Measurements from ENCODE around the gene ARHGAP12.

Gene ARHGAP12

DNA sequence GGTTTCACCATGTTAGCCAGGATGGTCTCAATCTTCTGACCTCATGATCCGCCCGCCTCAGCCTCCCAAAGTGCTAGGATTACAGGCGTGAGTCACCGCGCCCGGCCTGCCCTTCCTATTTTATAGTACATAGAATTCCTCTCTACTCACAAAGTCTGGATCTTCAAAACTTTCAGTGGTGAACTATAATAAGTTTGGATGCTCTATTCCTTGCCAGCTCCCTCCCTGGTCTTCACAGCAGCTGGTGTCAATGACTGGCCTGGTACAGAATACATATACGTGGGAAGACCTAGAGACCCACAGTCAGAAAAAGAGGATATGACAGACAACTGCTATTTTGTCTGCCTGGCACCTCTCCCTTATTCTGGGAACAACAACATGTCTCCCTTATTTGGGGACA is 40.8 kb downstream of the ARHGAP12 start:
- TF ChIP-seq, protein P1, sequence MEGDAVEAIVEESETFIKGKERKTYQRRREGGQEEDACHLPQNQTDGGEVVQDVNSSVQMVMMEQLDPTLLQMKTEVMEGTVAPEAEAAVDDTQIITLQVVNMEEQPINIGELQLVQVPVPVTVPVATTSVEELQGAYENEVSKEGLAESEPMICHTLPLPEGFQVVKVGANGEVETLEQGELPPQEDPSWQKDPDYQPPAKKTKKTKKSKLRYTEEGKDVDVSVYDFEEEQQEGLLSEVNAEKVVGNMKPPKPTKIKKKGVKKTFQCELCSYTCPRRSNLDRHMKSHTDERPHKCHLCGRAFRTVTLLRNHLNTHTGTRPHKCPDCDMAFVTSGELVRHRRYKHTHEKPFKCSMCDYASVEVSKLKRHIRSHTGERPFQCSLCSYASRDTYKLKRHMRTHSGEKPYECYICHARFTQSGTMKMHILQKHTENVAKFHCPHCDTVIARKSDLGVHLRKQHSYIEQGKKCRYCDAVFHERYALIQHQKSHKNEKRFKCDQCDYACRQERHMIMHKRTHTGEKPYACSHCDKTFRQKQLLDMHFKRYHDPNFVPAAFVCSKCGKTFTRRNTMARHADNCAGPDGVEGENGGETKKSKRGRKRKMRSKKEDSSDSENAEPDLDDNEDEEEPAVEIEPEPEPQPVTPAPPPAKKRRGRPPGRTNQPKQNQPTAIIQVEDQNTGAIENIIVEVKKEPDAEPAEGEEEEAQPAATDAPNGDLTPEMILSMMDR (IDR thresholded peaks at IDR 0.05; ENCODE audit: low read depth, low read length) = no peak
- Histone ChIP-seq H3K36me3 (no peaks in the 10 kb centered on the region), H3K27ac (no peak overlapping the region), H3K27me3 (ENCODE audit: insufficient read depth, low read depth, severe bottlenecking) (no peaks in the 10 kb centered on the region), H3K4me3 (ENCODE audit: low read depth, low read length) (no peak overlapping the region), H3K9me3 (ENCODE audit: severe bottlenecking) (no peaks in the 10 kb centered on the region)
- DNase-seq = no peak

DNA sequence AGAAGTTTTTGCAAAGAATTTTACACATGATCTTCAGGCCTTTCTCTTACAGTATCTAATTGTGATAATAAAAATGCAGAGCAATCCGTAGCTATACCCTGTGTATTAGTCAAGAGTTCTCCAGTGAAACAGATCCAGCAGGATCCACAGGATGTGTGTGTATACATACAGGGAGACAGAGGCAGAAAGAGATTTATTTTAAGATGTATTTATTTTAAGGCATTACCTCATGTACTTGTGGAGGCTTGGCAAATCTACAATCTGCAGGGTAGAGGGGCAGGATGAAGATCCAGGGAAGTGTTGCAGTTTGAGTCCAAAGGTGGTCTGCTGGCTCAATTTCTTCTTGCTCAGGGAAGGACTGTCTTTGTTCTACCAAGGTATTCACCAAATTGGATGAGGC is 41.7 kb downstream of the ARHGAP12 start:
- Histone ChIP-seq H3K36me3 (no peaks in the 10 kb centered on the region), H3K4me3 (ENCODE audit: low read depth, low read length) (no peak overlapping the region), H3K27ac (no peak overlapping the region), H3K9me3 (ENCODE audit: severe bottlenecking) (no peaks in the 10 kb centered on the region), H3K27me3 (ENCODE audit: insufficient read depth, low read depth, severe bottlenecking) (no peaks in the 10 kb centered on the region)
- no peak for DNase-seq
- TF ChIP-seq, protein P1 (IDR thresholded peaks at IDR 0.05; ENCODE audit: low read depth, low read length) = no peak

DNA sequence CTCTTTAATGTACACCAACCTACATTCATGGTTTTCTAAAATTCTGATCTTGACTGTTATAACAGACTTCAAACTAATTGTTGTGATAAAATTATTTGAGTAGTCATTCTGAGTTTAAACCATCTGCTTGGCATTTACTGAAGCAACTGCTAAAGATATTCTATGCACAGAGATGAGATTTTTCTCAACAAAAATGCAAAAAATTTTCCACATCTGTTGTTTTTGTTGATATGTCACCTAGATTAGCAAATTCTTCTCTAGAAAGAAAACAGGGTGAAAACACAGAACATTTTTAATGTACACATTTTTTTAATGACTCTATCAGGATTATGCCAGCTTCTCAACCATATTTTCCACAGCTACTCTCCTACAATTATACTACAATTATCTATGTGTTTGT is 42.7 kb downstream of the ARHGAP12 start:
- no peaks in the 10 kb centered on the region for H3K9me3 ChIP-seq (ENCODE audit: severe bottlenecking)
- no peaks in the 10 kb centered on the region for H3K36me3 ChIP-seq
- TF ChIP-seq, protein P1 (IDR thresholded peaks at IDR 0.05; ENCODE audit: low read depth, low read length) = no peak
- H3K27ac ChIP-seq = no peak overlapping the region
- no peaks in the 10 kb centered on the region for H3K27me3 ChIP-seq (ENCODE audit: insufficient read depth, low read depth, severe bottlenecking)
- no peak for DNase-seq
- no peak overlapping the region for H3K4me3 ChIP-seq (ENCODE audit: low read depth, low read length)

DNA sequence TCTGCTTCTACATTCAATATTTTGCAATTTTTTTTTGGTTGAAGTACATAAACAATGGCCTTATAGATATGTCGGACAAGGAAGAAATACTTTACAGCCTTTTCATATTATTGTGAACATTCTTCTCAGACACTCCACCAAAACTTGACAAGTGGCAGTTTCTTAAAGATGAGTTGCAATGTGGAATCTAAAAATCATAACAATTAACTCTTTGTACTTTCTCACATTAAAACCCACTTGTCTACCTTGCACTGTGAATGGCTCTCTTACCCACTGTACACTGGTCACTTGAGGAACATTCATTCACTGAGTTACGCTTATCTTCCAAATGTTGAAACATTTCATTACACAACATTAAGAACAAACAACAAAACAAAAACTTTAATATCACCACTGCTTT is 44.2 kb downstream of the ARHGAP12 start:
- H3K27me3 ChIP-seq (ENCODE audit: insufficient read depth, low read depth, severe bottlenecking) = no peaks in the 10 kb centered on the region
- no peak overlapping the region for H3K27ac ChIP-seq
- TF ChIP-seq, protein P1 (IDR thresholded peaks at IDR 0.05; ENCODE audit: low read depth, low read length) = no peak
- H3K36me3 ChIP-seq = no peaks in the 10 kb centered on the region
- DNase-seq = no peak
- H3K9me3 ChIP-seq (ENCODE audit: severe bottlenecking) = no peaks in the 10 kb centered on the region
- H3K4me3 ChIP-seq (ENCODE audit: low read depth, low read length) = no peak overlapping the region

DNA sequence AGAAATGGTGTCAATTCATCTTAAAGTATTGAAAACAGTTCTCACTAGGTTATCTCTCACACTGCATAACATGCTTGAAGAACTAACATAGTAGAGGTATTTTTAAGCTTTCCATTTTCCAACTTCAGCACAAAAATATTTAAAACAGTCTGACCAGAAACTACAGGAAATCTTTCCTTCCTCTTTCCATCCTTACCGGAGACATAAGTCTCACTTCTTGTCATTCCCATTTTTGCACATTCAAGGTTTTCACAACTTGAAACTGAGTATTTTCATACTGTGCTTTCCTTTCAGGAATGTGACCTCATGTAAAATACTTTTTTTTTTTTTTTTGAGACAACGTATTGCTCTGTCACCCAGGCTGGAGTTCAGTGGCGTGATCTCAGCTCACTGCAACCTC is 45.2 kb downstream of the ARHGAP12 start:
- TF ChIP-seq, protein P1 (IDR thresholded peaks at IDR 0.05; ENCODE audit: low read depth, low read length) = no peak
- no peak overlapping the region for H3K4me3 ChIP-seq (ENCODE audit: low read depth, low read length)
- DNase-seq = no peak
- H3K9me3 ChIP-seq (ENCODE audit: severe bottlenecking) = no peaks in the 10 kb centered on the region
- no peak overlapping the region for H3K27ac ChIP-seq
- H3K27me3 ChIP-seq (ENCODE audit: insufficient read depth, low read depth, severe bottlenecking) = no peaks in the 10 kb centered on the region
- H3K36me3 ChIP-seq = no peaks in the 10 kb centered on the region

DNA sequence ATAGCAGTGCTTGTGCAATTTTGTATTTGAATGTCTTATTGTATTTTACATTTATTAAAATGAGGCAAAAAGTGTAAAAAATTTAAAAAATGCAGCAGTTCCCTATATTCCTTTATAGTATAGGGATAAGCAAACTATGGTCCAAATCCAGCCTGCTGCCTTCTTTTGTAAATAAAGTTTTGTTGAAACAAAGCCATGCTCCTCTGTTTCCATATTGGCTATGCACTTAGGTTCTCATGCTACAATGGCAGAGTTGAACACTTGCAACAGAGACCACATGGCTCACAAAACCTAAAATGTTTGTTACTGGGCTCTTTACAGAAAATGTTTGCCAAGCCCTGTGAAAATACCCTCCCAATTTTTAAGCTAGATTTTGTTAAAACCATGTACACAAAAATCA is 50.1 kb downstream of the ARHGAP12 start:
- H3K9me3 ChIP-seq (ENCODE audit: severe bottlenecking) = no peaks in the 10 kb centered on the region
- H3K27ac ChIP-seq = no peak overlapping the region
- H3K27me3 ChIP-seq (ENCODE audit: insufficient read depth, low read depth, severe bottlenecking) = no peaks in the 10 kb centered on the region
- no peak for DNase-seq
- no peak overlapping the region for H3K4me3 ChIP-seq (ENCODE audit: low read depth, low read length)
- TF ChIP-seq, protein P1 (IDR thresholded peaks at IDR 0.05; ENCODE audit: low read depth, low read length) = no peak
- no peaks in the 10 kb centered on the region for H3K36me3 ChIP-seq
